CD14-positive monocyte (primary cell): ENCODE data around the gene KRTAP10-3. TPM values are rescaled to one million over a fixed set of nuclear protein-coding genes. Genes with fewer than 3 reads are reported as not detected.

Source experiments
- DNase-seq, 3 donors: peaks; one replicate each; pipeline ENCODE4 v3.0.0-alpha.2; 2011 to 2022
- H2AFZ ChIP-seq: 2 replicates; pipeline ENCODE4 v1.6.0; 2012; ENCODE audit warnings: mild to moderate bottlenecking, low read depth, low read length, inconsistent platforms; ENCODE audit not compliant: insufficient read depth, poor library complexity, severe bottlenecking
- H3K27ac ChIP-seq, 2 donors: 1 replicate in 1 of 2; 2 replicates in 1 of 2; pipeline ENCODE4 v1.5.1; 2012 to 2013; ENCODE audit warnings: low read length in 2 of 2, control low read depth in 1 of 2, inconsistent platforms in 1 of 2, low read depth in 1 of 2, mild to moderate bottlenecking in 1 of 2
- H3K27me3 ChIP-seq, 2 donors: one replicate each; pipeline versions ENCODE4 v1.6.0 to v1.6.1; 2011 to 2013; ENCODE audit warnings: low read length in 2 of 2; ENCODE audit not compliant: control insufficient read depth in 2 of 2, insufficient read depth in 2 of 2
- H3K36me3 ChIP-seq, 2 donors: replicated peaks in 1 of 2; 1 replicate in 1 of 2; 2 replicates in 1 of 2; pipeline versions ENCODE4 v1.5.1 to v1.6.1; 2012 to 2013; ENCODE audit warnings: low read length in 2 of 2, control low read depth in 1 of 2, inconsistent platforms in 1 of 2, mild to moderate bottlenecking in 1 of 2; ENCODE audit not compliant: insufficient read depth in 2 of 2, control insufficient read depth in 1 of 2
- H3K4me1 ChIP-seq, 2 donors: 1 replicate in 1 of 2; 2 replicates in 1 of 2; pipeline versions ENCODE4 v1.5.1 to v1.6.1; 2012 to 2013; ENCODE audit warnings: low read length in 2 of 2, control low read depth in 1 of 2, inconsistent platforms in 1 of 2, mild to moderate bottlenecking in 1 of 2, moderate library complexity in 1 of 2; ENCODE audit not compliant: insufficient read depth in 2 of 2, control insufficient read depth in 1 of 2
- H3K4me2 ChIP-seq: replicated peaks from 2 replicates; pipeline ENCODE3; 2012; ENCODE audit warnings: low read length, moderate library complexity, mild to moderate bottlenecking; ENCODE audit not compliant: poor library complexity, severe bottlenecking; ENCODE audit errors: extremely low read depth
- H3K4me3 ChIP-seq, 3 experiments: fragments of 200-600 bp in 1 of 3; sonication (generic) in 1 of 3; replicated peaks in 1 of 3; 1 replicate in 2 of 3; 2 replicates in 1 of 3; pipeline ENCODE4 v1.5.1; 2011 to 2013; ENCODE audit warnings: low read length in 3 of 3, mild to moderate bottlenecking in 3 of 3, control low read depth in 2 of 3, low read depth in 2 of 3, inconsistent platforms in 1 of 3, moderate library complexity in 1 of 3
- H3K79me2 ChIP-seq: 2 replicates; pipeline ENCODE4 v1.6.0; 2012; ENCODE audit warnings: mild to moderate bottlenecking, control low read depth, inconsistent platforms, low read length, moderate library complexity; ENCODE audit not compliant: insufficient read depth
- H3K9ac ChIP-seq: 2 replicates; pipeline ENCODE4 v1.6.0; 2017; ENCODE audit warnings: low read length, mild to moderate bottlenecking; ENCODE audit not compliant: insufficient read depth, poor library complexity, severe bottlenecking
- H3K9me3 ChIP-seq, 2 donors: replicated peaks in 1 of 2; 1 replicate in 1 of 2; 2 replicates in 1 of 2; pipeline versions ENCODE4 v1.5.1 to v1.6.1; 2012 to 2013; ENCODE audit warnings: low read length in 2 of 2, control low read depth in 1 of 2; ENCODE audit not compliant: control insufficient read depth in 1 of 2, insufficient read depth in 1 of 2
- H4K20me1 ChIP-seq: 2 replicates; pipeline ENCODE4 v1.6.0; 2012; ENCODE audit warnings: mild to moderate bottlenecking, low read length, control low read depth, moderate library complexity; ENCODE audit not compliant: insufficient read depth
- H3K27ac Mint-ChIP-seq, 7 donors: one replicate each; pipeline ENCODE4 v1.8.0; 2020; ENCODE audit warnings: mild to moderate bottlenecking in 7 of 7, mixed read lengths in 7 of 7, moderate library complexity in 6 of 7, inconsistent platforms in 2 of 7
- H3K27me3 Mint-ChIP-seq, 3 donors: one replicate each; pipeline ENCODE4 v1.8.0; 2021 to 2022; ENCODE audit warnings: low read depth in 3 of 3, mild to moderate bottlenecking in 3 of 3, mixed read lengths in 3 of 3, moderate library complexity in 3 of 3, inconsistent platforms in 1 of 3
- H3K36me3 Mint-ChIP-seq, 2 donors: one replicate each; pipeline ENCODE4 v1.8.0; 2020; ENCODE audit warnings: mixed read lengths in 2 of 2, inconsistent platforms in 1 of 2, mild to moderate bottlenecking in 1 of 2
- H3K4me1 Mint-ChIP-seq: one replicate; pipeline ENCODE4 v1.8.0; 2020; ENCODE audit warnings: mild to moderate bottlenecking, mixed read lengths
- H3K4me3 Mint-ChIP-seq, 2 donors: one replicate each; pipeline ENCODE4 v1.8.0; 2020; ENCODE audit warnings: mild to moderate bottlenecking in 2 of 2, mixed read lengths in 2 of 2, moderate library complexity in 1 of 2
- H3K9me3 Mint-ChIP-seq, 7 donors: one replicate each; pipeline ENCODE4 v1.8.0; 2020 to 2022; ENCODE audit warnings: mixed read lengths in 7 of 7, mild to moderate bottlenecking in 6 of 7, moderate library complexity in 6 of 7, inconsistent platforms in 2 of 7
- WGBS: methylation state at CpG from one replicate; pipeline ENCODE4 v1.1.5; 2013; ENCODE audit warnings: missing lambda C conversion rate; ENCODE audit not compliant: insufficient coverage; 5-methylcytosine and 5-hydroxymethylcytosine counted together
- intact Hi-C, 2 donors: fragments of 100-400 bp; cut with micrococcal nuclease; formaldehyde crosslinking; loops; one replicate each; pipeline versions ENCODE4 v1.15.0 to v1.15.1; 2023
- polyA plus RNA-seq, 3 donors: library from polyadenylated mRNA; depleted of rRNA in 1 of 3; unstranded in 2 of 3; stranded (reverse) in 1 of 3; fragments of 300-500 nt in 2 of 3; fragments of >200 nt in 1 of 3; fragmentation: Illumina TruSeq in 2 of 3; gene quantifications; 1 replicate in 2 of 3; 2 replicates in 1 of 3; pipeline ENCODE4 v1.2.3, GENCODE V29; 2012 to 2021
- TF ChIP-seq, protein P1 (sequence below): fragments of 200-600 bp; IDR thresholded peaks from one replicate; pipeline ENCODE4 v1.8.0; 2022; ENCODE audit warnings: antibody characterized with exemption, mild to moderate bottlenecking

The KRTAP10-3 gene
- polyA plus RNA-seq, 3 donors = not detected

GRCh38 chr21:44583089-44583799, 24.6 kb upstream of the KRTAP10-3 start:
- Histone ChIP-seq H3K4me3 (no peak overlapping the region), H3K9me3 (peaks cover 6 to 28% of the 10 kb centered on the region in 2 donors), H3K36me3 (no peaks in the 10 kb centered on the region), H3K27me3 (peaks cover 0 to 16% of the 10 kb centered on the region in 2 donors), H3K79me2 (no peaks in the 10 kb centered on the region), H3K9ac (no peak overlapping the region), H3K4me2 (no peak overlapping the region), H3K4me1 (no peaks in the 10 kb centered on the region), H2AFZ (no peak overlapping the region), H4K20me1 (no peaks in the 10 kb centered on the region), H3K27ac (no peak overlapping the region)
- DNase-seq = no peak
- TF ChIP-seq, protein P1, sequence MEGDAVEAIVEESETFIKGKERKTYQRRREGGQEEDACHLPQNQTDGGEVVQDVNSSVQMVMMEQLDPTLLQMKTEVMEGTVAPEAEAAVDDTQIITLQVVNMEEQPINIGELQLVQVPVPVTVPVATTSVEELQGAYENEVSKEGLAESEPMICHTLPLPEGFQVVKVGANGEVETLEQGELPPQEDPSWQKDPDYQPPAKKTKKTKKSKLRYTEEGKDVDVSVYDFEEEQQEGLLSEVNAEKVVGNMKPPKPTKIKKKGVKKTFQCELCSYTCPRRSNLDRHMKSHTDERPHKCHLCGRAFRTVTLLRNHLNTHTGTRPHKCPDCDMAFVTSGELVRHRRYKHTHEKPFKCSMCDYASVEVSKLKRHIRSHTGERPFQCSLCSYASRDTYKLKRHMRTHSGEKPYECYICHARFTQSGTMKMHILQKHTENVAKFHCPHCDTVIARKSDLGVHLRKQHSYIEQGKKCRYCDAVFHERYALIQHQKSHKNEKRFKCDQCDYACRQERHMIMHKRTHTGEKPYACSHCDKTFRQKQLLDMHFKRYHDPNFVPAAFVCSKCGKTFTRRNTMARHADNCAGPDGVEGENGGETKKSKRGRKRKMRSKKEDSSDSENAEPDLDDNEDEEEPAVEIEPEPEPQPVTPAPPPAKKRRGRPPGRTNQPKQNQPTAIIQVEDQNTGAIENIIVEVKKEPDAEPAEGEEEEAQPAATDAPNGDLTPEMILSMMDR = no peak
- Mint-ChIP-seq H3K4me1 (no peaks in the 10 kb centered on the region), H3K36me3 (no peaks in the 10 kb centered on the region), H3K27me3 (peaks cover 13 to 49% (median 17%) of the 10 kb centered on the region in 3 donors), H3K9me3 (peaks cover 22 to 45% (median 34%) of the 10 kb centered on the region in 7 donors), H3K4me3 (no peak overlapping the region), H3K27ac (no peak overlapping the region)
- 45% methylated on average over 6 of the region's 11 CpGs for WGBS
- intact Hi-C loops = no loop called here

- H3K9me3 ChIP-seq = peaks cover 6 to 33% of the 10 kb centered on the region in 2 donors
- H3K9me3 Mint-ChIP-seq = peaks cover 24 to 53% (median 43%) of the 10 kb centered on the region in 7 donors
- no peaks in the 10 kb centered on the region for H3K4me1 Mint-ChIP-seq
- TF ChIP-seq, protein P1 = no peak
- peaks cover 12 to 44% (median 14%) of the 10 kb centered on the region in 3 donors for H3K27me3 Mint-ChIP-seq
- no peak overlapping the region for H3K4me3 Mint-ChIP-seq
- H3K79me2 ChIP-seq = no peaks in the 10 kb centered on the region
- 91% methylated on average over 10 of the region's 15 CpGs for WGBS
- no peak for DNase-seq
- no peaks in the 10 kb centered on the region for H3K36me3 ChIP-seq
- H3K27ac Mint-ChIP-seq = no peak overlapping the region
- H2AFZ ChIP-seq = no peak overlapping the region
- no peak overlapping the region for H3K9ac ChIP-seq
- H4K20me1 ChIP-seq = no peaks in the 10 kb centered on the region
- H3K4me3 ChIP-seq = no peak overlapping the region
- peaks cover 0 to 16% of the 10 kb centered on the region in 2 donors for H3K27me3 ChIP-seq
- H3K4me1 ChIP-seq = no peaks in the 10 kb centered on the region
- no peak overlapping the region for H3K4me2 ChIP-seq
- no peaks in the 10 kb centered on the region for H3K36me3 Mint-ChIP-seq
- no peak overlapping the region for H3K27ac ChIP-seq
- intact Hi-C loops = no loop called here
Measured at GRCh38 chr21:44582055-44582454, 23.5 kb upstream of the KRTAP10-3 start.
